Bronchial epithelial cell (primary cell): Measurements from ENCODE around the gene SIVA1. TPM values are rescaled to one million over a fixed set of nuclear protein-coding genes. Genes with fewer than 3 reads are reported as not detected.

ENCODE experiments used
- DNase-seq: peaks from one replicate; pipeline ENCODE4 v3.0.0-alpha.2; 2010; ENCODE audit warnings: low read depth
- FAIRE-seq: peaks from 2 replicates; lab custom pipeline; 2011; peaks lifted over from hg19 to GRCh38; lab: Jason Lieb, UNC
- H3K27me3 ChIP-seq: 2 replicates; pipeline ENCODE4 v1.5.1; 2011; ENCODE audit warnings: low read length; ENCODE audit not compliant: control insufficient read depth, insufficient read depth
- H3K36me3 ChIP-seq: 2 replicates; pipeline ENCODE4 v1.5.1; 2011; ENCODE audit warnings: low read length; ENCODE audit not compliant: control insufficient read depth, insufficient read depth
- H3K4me3 ChIP-seq: 2 replicates; pipeline ENCODE4 v1.5.1; 2011; ENCODE audit warnings: mild to moderate bottlenecking, low read depth, low read length, control low read depth
- total RNA-seq: library from RNA; depleted of rRNA; stranded (reverse); fragments of >200 nt; gene quantifications from 2 replicates; pipeline ENCODE4 v1.2.1, GENCODE V29; 2014
- TF ChIP-seq, protein P1 (sequence below): IDR thresholded peaks from 2 replicates; pipeline ENCODE4 v1.5.1; 2011; ENCODE audit warnings: mild to moderate bottlenecking, moderate library complexity, low read length, control low read depth, inconsistent platforms; ENCODE audit not compliant: insufficient read depth, severe bottlenecking

The SIVA1 gene
- total RNA-seq, 1 donor from 2014 or later = 85.0 TPM

DNA sequence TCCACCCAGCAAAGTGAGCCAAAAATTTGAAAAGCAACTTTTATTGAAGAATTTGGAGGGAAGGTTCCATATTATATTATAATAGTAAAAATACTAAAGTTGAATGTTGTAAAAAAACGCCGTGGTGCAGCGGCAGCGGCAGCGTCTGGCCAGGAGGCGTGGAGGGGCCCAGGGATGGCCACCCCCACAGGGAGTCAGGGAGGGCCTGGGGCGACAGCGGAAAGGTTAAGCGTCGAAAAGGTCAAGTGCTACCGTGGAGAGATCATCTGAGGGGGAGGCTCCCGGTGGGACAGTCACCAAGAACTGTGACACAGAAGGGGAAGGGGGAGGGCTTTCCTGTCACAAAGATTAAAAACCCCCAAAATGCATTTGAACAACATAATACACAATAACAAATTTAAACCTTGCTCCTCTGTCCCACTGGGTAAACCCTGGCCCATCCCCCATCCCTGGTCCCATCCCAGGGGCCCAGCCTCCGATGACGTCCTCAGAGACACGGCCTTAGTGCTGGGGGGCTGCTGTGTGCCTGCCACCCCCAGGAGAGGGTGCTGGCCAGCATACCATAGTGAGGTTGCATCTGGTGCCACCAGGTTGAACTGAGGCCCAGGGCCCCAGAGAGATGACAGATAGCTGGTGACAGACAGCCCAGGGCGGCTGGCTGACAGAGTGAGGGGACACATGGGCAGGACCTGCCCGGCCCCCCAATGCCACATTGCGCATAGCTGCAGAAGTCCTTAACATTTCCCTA is 16.6 kb downstream of the SIVA1 start:
- no peak overlapping the region for H3K4me3 ChIP-seq
- peaks cover 17% of the 10 kb centered on the region for H3K36me3 ChIP-seq
- FAIRE-seq (no peak), DNase-seq (no peak)
- TF ChIP-seq, protein P1, sequence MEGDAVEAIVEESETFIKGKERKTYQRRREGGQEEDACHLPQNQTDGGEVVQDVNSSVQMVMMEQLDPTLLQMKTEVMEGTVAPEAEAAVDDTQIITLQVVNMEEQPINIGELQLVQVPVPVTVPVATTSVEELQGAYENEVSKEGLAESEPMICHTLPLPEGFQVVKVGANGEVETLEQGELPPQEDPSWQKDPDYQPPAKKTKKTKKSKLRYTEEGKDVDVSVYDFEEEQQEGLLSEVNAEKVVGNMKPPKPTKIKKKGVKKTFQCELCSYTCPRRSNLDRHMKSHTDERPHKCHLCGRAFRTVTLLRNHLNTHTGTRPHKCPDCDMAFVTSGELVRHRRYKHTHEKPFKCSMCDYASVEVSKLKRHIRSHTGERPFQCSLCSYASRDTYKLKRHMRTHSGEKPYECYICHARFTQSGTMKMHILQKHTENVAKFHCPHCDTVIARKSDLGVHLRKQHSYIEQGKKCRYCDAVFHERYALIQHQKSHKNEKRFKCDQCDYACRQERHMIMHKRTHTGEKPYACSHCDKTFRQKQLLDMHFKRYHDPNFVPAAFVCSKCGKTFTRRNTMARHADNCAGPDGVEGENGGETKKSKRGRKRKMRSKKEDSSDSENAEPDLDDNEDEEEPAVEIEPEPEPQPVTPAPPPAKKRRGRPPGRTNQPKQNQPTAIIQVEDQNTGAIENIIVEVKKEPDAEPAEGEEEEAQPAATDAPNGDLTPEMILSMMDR = no peak
- H3K27me3 ChIP-seq = no peaks in the 10 kb centered on the region

DNA sequence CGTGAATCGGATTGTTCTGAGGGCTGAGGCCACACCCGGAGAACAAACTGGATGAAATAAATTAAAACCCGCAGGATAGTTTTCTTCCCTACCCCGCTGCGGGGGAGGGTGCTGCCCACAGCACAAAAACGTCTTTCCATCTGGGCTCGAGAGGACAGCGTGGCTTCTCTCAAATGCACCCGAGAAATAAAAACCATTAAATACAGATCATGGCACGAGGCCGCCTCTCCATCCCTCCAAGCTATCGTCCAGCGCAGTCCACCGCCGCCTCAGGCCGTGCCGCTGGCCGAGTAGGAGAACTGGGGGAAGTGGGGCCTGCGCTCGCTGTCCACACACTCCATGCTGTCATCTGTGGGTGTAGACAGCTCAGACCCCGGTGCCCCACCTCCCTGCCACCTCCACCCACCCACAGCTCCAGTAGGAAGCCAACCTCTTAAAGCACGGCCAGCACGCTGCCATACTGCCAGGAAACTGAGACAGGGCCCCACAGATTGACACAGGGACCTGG is 17.2 kb downstream of the SIVA1 start:
- TF ChIP-seq, protein P1 = no peak
- H3K27me3 ChIP-seq = no peaks in the 10 kb centered on the region
- peaks cover 20% of the 10 kb centered on the region for H3K36me3 ChIP-seq
- H3K4me3 ChIP-seq = no peak overlapping the region
- no peak for DNase-seq
- FAIRE-seq = no peak

- no peak for DNase-seq
- H3K36me3 ChIP-seq = peaks cover 25% of the 10 kb centered on the region
- TF ChIP-seq, protein P1 = peak; percentile 60
- H3K4me3 ChIP-seq = no peak overlapping the region
- H3K27me3 ChIP-seq = no peaks in the 10 kb centered on the region
- no peak for FAIRE-seq
Observed at GRCh38 chr14:104770851-104771272, 17.9 kb downstream of the SIVA1 start.

GRCh38 chr14:104771374-104771773 is 18.4 kb downstream of the SIVA1 start:
- no peaks in the 10 kb centered on the region for H3K27me3 ChIP-seq
- no peak overlapping the region for H3K4me3 ChIP-seq
- TF ChIP-seq, protein P1 = no peak
- H3K36me3 ChIP-seq = peaks cover 25% of the 10 kb centered on the region
- DNase-seq (no peak), FAIRE-seq (no peak)

DNA sequence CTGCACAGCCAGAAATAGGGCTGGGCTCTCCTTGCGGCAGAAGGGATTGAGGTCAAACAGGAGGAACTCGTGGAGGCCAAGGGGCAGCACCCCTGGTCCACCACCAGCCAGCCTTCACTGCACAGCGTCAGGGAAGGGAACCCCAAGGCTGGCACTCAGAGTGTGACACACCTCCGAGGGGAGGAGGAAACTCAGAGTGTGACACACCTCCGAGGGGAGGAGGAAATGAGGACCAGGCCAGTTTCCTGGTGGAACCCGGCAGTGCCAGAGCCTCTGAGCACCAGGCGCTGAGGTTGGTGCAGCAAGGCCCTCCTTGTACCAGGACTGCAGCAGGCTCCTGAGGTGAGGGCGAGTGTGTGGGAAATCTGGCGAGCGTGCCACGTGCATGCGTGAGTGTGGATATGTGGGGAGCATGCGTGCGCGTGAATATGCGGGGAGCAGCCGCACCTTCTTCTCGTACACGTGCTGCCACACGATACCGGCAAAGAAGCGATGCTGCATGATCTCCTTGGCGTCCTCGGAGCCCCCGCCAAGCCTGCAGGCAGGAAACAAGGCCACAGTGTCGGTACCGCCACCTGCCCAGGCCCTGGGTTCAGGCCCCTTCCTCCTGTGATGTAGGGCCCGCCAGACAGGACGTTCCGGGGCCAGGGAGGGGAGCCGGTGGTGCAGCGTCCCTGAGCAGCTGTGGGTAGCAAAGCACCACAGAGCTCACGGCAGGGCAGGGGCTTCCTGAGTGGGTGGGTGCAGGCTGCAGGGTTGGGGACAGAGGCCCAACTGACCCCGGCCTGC is 19.2 kb downstream of the SIVA1 start:
- peaks cover 29% of the 10 kb centered on the region for H3K36me3 ChIP-seq
- H3K4me3 ChIP-seq = no peak overlapping the region
- DNase-seq = no peak
- TF ChIP-seq, protein P1 = no peak
- H3K27me3 ChIP-seq = no peaks in the 10 kb centered on the region
- FAIRE-seq = no peak
